GM12865 (cell line): ENCODE results near the gene PLD1.

Source experiments
- DNase-seq: peaks from one replicate; pipeline ENCODE4 v3.0.0; 2010; ENCODE audit warnings: low read depth
- H3K4me3 ChIP-seq: 2 replicates; pipeline ENCODE4 v1.5.1; 2011; ENCODE audit warnings: mild to moderate bottlenecking, low read depth, low read length, control low read depth
- TF ChIP-seq, protein P1 (sequence below): IDR thresholded peaks from 2 replicates; pipeline ENCODE4 v1.5.1; 2011; ENCODE audit warnings: low read length, control low read depth, low read depth, inconsistent platforms; ENCODE audit not compliant: insufficient read depth; ENCODE audit errors: missing control alignments

PLD1 gene

GRCh38 chr3:171682743-171683142, 127.5 kb downstream of the PLD1 start:
- no peak overlapping the region for H3K4me3 ChIP-seq
- no peak for DNase-seq
- TF ChIP-seq, protein P1, sequence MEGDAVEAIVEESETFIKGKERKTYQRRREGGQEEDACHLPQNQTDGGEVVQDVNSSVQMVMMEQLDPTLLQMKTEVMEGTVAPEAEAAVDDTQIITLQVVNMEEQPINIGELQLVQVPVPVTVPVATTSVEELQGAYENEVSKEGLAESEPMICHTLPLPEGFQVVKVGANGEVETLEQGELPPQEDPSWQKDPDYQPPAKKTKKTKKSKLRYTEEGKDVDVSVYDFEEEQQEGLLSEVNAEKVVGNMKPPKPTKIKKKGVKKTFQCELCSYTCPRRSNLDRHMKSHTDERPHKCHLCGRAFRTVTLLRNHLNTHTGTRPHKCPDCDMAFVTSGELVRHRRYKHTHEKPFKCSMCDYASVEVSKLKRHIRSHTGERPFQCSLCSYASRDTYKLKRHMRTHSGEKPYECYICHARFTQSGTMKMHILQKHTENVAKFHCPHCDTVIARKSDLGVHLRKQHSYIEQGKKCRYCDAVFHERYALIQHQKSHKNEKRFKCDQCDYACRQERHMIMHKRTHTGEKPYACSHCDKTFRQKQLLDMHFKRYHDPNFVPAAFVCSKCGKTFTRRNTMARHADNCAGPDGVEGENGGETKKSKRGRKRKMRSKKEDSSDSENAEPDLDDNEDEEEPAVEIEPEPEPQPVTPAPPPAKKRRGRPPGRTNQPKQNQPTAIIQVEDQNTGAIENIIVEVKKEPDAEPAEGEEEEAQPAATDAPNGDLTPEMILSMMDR: no peak

DNA sequence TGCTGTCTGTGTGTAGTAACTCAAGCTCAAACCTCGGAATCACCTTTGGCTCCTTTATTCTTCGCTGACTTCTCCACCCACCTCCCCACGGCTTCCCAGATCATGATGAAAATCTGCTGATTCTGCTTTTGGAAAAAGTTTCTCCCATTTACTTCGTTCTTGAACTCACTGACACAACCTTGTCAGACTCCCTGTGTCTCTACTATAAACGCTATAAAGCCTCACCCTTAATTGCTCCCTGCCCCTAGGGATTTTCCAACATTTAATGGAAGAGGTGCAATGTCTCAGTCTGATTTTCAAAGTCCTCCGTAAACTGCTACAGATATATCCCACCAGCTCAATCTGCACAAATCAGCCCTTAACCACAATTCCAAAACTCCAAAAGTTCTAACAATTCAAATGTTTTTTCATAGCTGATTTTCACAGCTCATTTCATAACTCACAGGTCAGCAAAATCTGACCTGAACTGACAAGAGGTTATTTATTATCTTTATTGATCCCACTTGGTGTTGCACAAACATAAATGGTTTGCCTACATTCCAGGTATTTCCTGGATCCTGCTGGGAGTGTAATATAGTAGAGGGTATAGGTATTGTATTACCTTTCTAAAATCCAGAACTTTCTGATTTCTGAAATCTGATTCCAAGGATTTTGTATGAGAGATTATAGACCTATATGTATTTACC, 129.4 kb downstream of the PLD1 start:
- DNase-seq: no peak
- no peak overlapping the region for H3K4me3 ChIP-seq
- TF ChIP-seq, protein P1: no peak

GRCh38 chr3:171678971-171679492, 131.3 kb downstream of the PLD1 start:
- TF ChIP-seq, protein P1: no peak
- DNase-seq: no peak

GRCh38 chr3:171677706-171678105, 132.6 kb downstream of the PLD1 start:
- H3K4me3 ChIP-seq: no peak overlapping the region
- TF ChIP-seq, protein P1: no peak
- DNase-seq: no peak

More at GRCh38 chr3:171678971-171679492, 131.3 kb downstream of the PLD1 start:
- H3K4me3 ChIP-seq: no peak overlapping the region

DNA sequence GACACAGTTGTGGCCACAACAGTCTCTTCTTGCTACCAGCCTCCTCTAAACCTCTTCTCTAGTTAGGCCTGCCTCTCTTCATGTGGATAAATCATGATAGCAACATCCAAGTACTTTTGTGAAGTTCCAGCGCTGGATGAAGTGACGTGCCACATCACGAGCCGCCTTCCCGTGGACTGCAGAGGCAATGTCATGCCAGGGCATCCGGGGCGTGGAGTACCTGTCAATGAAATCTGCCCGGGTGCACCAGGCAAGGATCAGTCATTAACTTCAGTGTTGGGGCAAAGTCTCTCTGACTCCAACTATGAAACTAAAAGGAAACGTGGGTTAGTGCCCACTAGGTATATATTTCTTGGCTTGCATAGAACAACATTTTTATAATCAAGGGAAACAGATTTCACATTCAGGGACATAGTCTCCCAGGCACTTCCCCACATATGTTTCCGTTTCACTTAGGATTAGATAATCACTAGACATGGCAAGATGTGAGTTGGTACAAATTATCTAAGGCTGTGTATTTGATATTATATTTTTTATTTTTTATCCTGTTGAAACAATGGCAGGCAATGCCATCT, 133.6 kb downstream of the PLD1 start:
- DNase-seq: no peak
- TF ChIP-seq, protein P1: no peak
- no peak overlapping the region for H3K4me3 ChIP-seq

DNA sequence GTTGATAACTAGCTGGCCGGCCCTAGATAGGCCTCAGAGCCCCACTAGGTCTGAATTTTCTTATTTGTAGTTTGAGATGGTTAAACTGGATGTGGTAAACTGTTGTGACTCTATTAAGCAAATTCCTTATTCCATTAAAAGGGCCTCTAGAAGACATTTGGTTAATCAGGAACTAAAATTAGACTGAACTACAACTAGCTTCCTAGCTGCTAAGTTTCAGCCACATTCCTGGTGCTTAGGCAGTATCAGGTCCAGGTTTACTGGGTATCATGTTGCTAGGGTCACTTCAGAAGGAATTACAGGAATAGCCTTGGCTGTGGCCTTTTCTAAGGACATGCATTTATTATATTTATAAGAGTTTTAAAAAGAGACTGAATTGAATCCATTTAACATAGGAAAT, 136.3 kb downstream of the PLD1 start:
- TF ChIP-seq, protein P1: no peak
- DNase-seq: no peak
- H3K4me3 ChIP-seq: no peak overlapping the region
